ENCODE results near the gene MARCHF7.

GRCh38 chr2:159744363-159744762 lies 32.1 kb downstream of the MARCHF7 start:
- TF ChIP-seq SUZ12 (IDR thresholded peaks at IDR 0.05; ENCODE audit: extremely low read depth, insufficient read depth, insufficient read length) = no peak
- no peak for TF ChIP-seq YY1 (IDR thresholded peaks at IDR 0.05; ENCODE audit: insufficient read depth, insufficient read length)
